K562 (cell line): ENCODE measurements around the gene PRR7. TPM values are rescaled to one million over a fixed set of nuclear protein-coding genes. Genes with fewer than 3 reads are reported as not detected.

Source experiments
- BRF2 ChIP-seq: IDR thresholded peaks from 3 replicates; pipeline ENCODE4 v1.6.1; 2011; ENCODE audit warnings: borderline replicate concordance, mild to moderate bottlenecking; ENCODE audit not compliant: insufficient read length, insufficient read depth
- ILF3 ChIP-seq: fragments of 450-650 bp; IDR thresholded peaks from 2 replicates; pipeline ENCODE4 v1.6.1; 2018; ENCODE audit warnings: antibody characterized with exemption, mild to moderate bottlenecking, moderate library complexity, borderline replicate concordance
- NONO ChIP-seq, 2 experiments: fragments of 200-400 bp in 1 of 2; fragments of 450-650 bp in 1 of 2; formaldehyde crosslinking in 1 of 2; IDR thresholded peaks; 2 replicates each; pipeline ENCODE4 v1.6.1; 2017; ENCODE audit warnings: low read depth in 2 of 2, mild to moderate bottlenecking in 2 of 2, moderate library complexity in 2 of 2, low read length in 1 of 2
- NR1H2 ChIP-seq: sonication (generic); formaldehyde crosslinking; IDR thresholded peaks from 2 replicates; pipeline ENCODE4 v1.4.0; 2020; ENCODE audit warnings: mild to moderate bottlenecking, missing genetic modification reagents
- POLR2A ChIP-seq: fragments of 450-650 bp; conservative IDR thresholded peaks from 2 replicates; pipeline ENCODE4 v1.6.1; 2016
- PYGO2 ChIP-seq: fragments of 450-650 bp; IDR thresholded peaks from 2 replicates; pipeline ENCODE4 v1.6.1; 2016; ENCODE audit warnings: mild to moderate bottlenecking, missing genetic modification characterization, moderate library complexity, missing compliant biosample characterization
- RAD21 ChIP-seq, 2 experiments: fragments of 250-450 bp in 1 of 2; fragments of 450-650 bp in 1 of 2; sonication (Bioruptor Pico) in 1 of 2; formaldehyde crosslinking in 1 of 2; IDR thresholded peaks in 1 of 2; conservative IDR thresholded peaks in 1 of 2; 2 replicates each; pipeline versions ENCODE4 v1.4.0 to v1.8.0; 2020 to 2022; ENCODE audit warnings: mild to moderate bottlenecking in 2 of 2, moderate library complexity in 1 of 2
- SFPQ ChIP-seq: fragments of 200-400 bp; formaldehyde crosslinking; IDR thresholded peaks from 2 replicates; pipeline ENCODE4 v1.6.1; 2017; ENCODE audit warnings: mild to moderate bottlenecking, low read depth, low read length, moderate library complexity
- SRSF7 ChIP-seq: fragments of 200-400 bp; formaldehyde crosslinking; optimal IDR thresholded peaks from 2 replicates; pipeline ENCODE3; 2017; ENCODE audit warnings: mild to moderate bottlenecking, low read depth, low read length
- YBX1 ChIP-seq: fragments of 450-650 bp; IDR thresholded peaks from 2 replicates; pipeline ENCODE4 v1.7.1; 2016; ENCODE audit warnings: mild to moderate bottlenecking
- ZNF280B ChIP-seq: fragments of 250-450 bp; sonication (Bioruptor Pico); IDR thresholded peaks from 2 replicates; pipeline ENCODE4 v1.5.1; 2021; ENCODE audit warnings: mild to moderate bottlenecking
- polyA plus RNA-seq, 8 experiments: library from polyadenylated mRNA; depleted of rRNA in 4 of 8; stranded (reverse) in 5 of 8; unstranded in 3 of 8; fragments of >200 nt; fragmentation: Nextera tagmentation in 2 of 8; fragmentation: Illumina TruSeq in 1 of 8; extraction: Ambion mirVana in 2 of 8; extraction: Trizol in 1 of 8; gene quantifications; 2 replicates each; pipeline versions ENCODE4 v1.2.1 to v1.2.3, GENCODE V29; 2011 to 2014; ENCODE audit warnings: inconsistent platforms in 1 of 8, missing spikeins in 1 of 8
- total RNA-seq, 7 experiments: library from RNA; depleted of rRNA in 6 of 7; stranded (reverse); fragments of >200 nt in 6 of 7; fragmentation: Illumina TruSeq in 2 of 7; extraction: Trizol in 2 of 7; gene quantifications; 2 replicates each; pipeline versions ENCODE4 v1.2.1 to v1.2.3, GENCODE V29; 2011 to 2021; ENCODE audit warnings: low replicate concordance in 1 of 7
- TF ChIP-seq, protein P1 (sequence below): fragments of 250-450 bp; sonication (Bioruptor Pico); IDR thresholded peaks from 2 replicates; pipeline ENCODE4 v1.9.0; 2021; ENCODE audit warnings: mild to moderate bottlenecking
- TF ChIP-seq, protein P2 (sequence below): sonication (generic); formaldehyde crosslinking; IDR thresholded peaks from 2 replicates; pipeline ENCODE4 v1.8.0; 2022; ENCODE audit warnings: mild to moderate bottlenecking, missing genetic modification reagents
- TF ChIP-seq, protein P3 (sequence below): fragments of 450-650 bp; IDR thresholded peaks from one replicate; pipeline ENCODE4 v1.6.1; 2018; ENCODE audit warnings: mild to moderate bottlenecking, moderate library complexity; ENCODE audit not compliant: partially characterized antibody

PRR7 gene
- total and polyA plus RNA-seq, 9 of the 15 experiments (the other 6 are each of a cell fraction or from before 2014, with no cell fraction given) = 0.80 to 11.3 (median 10.4) TPM; not detected in 4

DNA sequence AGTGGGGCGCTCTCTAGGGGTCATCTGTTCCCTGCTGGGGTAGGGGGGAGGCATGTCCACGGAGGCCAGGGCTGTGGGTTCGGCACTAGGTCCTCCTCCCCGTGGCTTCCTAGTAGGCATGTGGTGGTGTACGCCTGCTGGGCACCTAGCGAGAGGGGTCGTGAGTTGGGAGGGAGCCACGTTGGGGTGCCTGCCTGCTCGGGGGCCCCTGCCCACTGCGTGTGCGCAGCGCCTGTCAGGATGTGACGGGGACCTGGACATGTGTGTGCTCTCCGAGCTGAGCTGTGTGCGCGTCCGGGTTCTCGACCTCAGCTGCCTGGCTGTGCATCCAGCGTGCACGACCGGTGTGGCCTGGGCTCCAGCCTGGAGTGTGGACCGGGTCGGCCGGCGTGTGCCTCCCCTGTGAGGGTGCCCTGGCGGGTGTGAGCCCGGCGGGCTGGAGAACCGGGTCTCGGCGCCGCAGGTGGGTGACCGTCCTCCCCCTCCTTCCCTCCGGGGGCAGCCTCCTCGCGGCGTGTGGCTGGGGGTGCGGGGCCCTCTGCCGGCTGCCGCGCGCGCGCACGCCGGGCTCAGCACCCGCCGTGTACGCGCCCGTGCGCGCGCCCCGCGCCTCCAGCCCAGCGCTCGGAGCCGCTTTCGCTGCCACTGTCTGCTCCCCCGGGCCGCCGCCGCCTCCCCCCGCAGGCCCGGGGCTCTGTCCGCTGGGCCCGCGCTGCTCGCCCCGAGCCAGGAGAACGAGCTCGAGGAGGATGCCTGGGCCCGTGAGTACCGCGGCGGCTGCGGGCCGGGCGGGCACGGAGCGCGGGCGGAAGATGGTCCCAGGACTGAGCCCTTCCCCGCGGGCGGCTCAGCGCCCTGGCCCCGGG lies at the start of gene PRR7 (continued):
- TF ChIP-seq, protein P1, sequence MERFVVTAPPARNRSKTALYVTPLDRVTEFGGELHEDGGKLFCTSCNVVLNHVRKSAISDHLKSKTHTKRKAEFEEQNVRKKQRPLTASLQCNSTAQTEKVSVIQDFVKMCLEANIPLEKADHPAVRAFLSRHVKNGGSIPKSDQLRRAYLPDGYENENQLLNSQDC (CRISPR knock-in tag) = no peak
- TF ChIP-seq PYGO2 (tag) (no peak), YBX1 (no peak), ZNF280B (CRISPR knock-in tag) (peak; percentile 32; the same call in 1 of the 2 replicates), SFPQ (peak; percentile 71; the same call in 1 of the 2 replicates), NR1H2 (CRISPR knock-in tag) (no peak), SRSF7 (no peak), ILF3 (peak; percentile 38; the same call in 1 of the 2 replicates), POLR2A (peak; percentile 74), NONO (IDR thresholded peaks at IDR 0.05; ENCODE audit: low read depth in 2 of 2, low read length in 1 of 2) (peak; percentile 31 to 81; a peak in 3 of 4 replicates), RAD21 (CRISPR knock-in tag; conservative IDR thresholded peaks at IDR 0.05 in 1 of 2, IDR thresholded peaks at IDR 0.05 in 1 of 2) (peak; percentile 22; a peak in 2 of 4 replicates), BRF2 (no peak)
- TF ChIP-seq, protein P2, sequence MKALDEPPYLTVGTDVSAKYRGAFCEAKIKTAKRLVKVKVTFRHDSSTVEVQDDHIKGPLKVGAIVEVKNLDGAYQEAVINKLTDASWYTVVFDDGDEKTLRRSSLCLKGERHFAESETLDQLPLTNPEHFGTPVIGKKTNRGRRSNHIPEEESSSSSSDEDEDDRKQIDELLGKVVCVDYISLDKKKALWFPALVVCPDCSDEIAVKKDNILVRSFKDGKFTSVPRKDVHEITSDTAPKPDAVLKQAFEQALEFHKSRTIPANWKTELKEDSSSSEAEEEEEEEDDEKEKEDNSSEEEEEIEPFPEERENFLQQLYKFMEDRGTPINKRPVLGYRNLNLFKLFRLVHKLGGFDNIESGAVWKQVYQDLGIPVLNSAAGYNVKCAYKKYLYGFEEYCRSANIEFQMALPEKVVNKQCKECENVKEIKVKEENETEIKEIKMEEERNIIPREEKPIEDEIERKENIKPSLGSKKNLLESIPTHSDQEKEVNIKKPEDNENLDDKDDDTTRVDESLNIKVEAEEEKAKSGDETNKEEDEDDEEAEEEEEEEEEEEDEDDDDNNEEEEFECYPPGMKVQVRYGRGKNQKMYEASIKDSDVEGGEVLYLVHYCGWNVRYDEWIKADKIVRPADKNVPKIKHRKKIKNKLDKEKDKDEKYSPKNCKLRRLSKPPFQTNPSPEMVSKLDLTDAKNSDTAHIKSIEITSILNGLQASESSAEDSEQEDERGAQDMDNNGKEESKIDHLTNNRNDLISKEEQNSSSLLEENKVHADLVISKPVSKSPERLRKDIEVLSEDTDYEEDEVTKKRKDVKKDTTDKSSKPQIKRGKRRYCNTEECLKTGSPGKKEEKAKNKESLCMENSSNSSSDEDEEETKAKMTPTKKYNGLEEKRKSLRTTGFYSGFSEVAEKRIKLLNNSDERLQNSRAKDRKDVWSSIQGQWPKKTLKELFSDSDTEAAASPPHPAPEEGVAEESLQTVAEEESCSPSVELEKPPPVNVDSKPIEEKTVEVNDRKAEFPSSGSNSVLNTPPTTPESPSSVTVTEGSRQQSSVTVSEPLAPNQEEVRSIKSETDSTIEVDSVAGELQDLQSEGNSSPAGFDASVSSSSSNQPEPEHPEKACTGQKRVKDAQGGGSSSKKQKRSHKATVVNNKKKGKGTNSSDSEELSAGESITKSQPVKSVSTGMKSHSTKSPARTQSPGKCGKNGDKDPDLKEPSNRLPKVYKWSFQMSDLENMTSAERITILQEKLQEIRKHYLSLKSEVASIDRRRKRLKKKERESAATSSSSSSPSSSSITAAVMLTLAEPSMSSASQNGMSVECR (CRISPR knock-in tag) = 0 out of 2 replicates have a peak, but pooled peaks have one; percentile 11
- TF ChIP-seq, protein P3, sequence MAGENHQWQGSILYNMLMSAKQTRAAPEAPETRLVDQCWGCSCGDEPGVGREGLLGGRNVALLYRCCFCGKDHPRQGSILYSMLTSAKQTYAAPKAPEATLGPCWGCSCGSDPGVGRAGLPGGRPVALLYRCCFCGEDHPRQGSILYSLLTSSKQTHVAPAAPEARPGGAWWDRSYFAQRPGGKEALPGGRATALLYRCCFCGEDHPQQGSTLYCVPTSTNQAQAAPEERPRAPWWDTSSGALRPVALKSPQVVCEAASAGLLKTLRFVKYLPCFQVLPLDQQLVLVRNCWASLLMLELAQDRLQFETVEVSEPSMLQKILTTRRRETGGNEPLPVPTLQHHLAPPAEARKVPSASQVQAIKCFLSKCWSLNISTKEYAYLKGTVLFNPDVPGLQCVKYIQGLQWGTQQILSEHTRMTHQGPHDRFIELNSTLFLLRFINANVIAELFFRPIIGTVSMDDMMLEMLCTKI = no peak
